K562 (cell line): ENCODE results near the gene HAUS5. TPM values are rescaled to one million over a fixed set of nuclear protein-coding genes. Genes with fewer than 3 reads are reported as not detected.

Source experiments
- ATF4 ChIP-seq: fragments of 450-650 bp; formaldehyde crosslinking; IDR thresholded peaks from 2 replicates; pipeline ENCODE4 v1.4.0; 2022; ENCODE audit warnings: mild to moderate bottlenecking, moderate library complexity
- HMG20A ChIP-seq: fragments of 450-650 bp; formaldehyde crosslinking; conservative IDR thresholded peaks from 2 replicates; pipeline ENCODE4 v1.4.0; 2020; ENCODE audit warnings: mild to moderate bottlenecking, mixed read lengths
- HNRNPK ChIP-seq: fragments of 200-400 bp; formaldehyde crosslinking; IDR thresholded peaks from one replicate; pipeline ENCODE4 v1.6.1; 2018; ENCODE audit warnings: mild to moderate bottlenecking, low read depth, low read length; ENCODE audit not compliant: poor library complexity, severe bottlenecking
- ID3 ChIP-seq, 2 experiments: fragments of 250-450 bp in 1 of 2; fragments of 450-650 bp in 1 of 2; sonication (Bioruptor Pico) in 1 of 2; IDR thresholded peaks; 2 replicates each; pipeline versions ENCODE4 v1.6.1 to v1.8.0; 2016 to 2021; ENCODE audit warnings: mild to moderate bottlenecking in 2 of 2, moderate library complexity in 2 of 2, missing compliant biosample characterization in 1 of 2, missing genetic modification characterization in 1 of 2
- KDM1A ChIP-seq, 2 experiments: fragments of 450-650 bp; IDR thresholded peaks; 2 replicates each; pipeline ENCODE4 v1.6.1; 2016; ENCODE audit warnings: mild to moderate bottlenecking in 2 of 2
- KHSRP ChIP-seq: fragments of 450-650 bp; IDR thresholded peaks from 2 replicates; pipeline ENCODE4 v1.6.1; 2017
- MCM3 ChIP-seq: fragments of 450-650 bp; IDR thresholded peaks from 2 replicates; pipeline ENCODE4 v1.6.1; 2016
- PHF20 ChIP-seq: fragments of 450-650 bp; IDR thresholded peaks from 2 replicates; pipeline ENCODE4 v1.6.1; 2018; ENCODE audit not compliant: partially characterized antibody
- PREB ChIP-seq: sonication (generic); formaldehyde crosslinking; IDR thresholded peaks from 2 replicates; pipeline ENCODE4 v1.8.1; 2023; ENCODE audit warnings: mild to moderate bottlenecking, missing genetic modification reagents
- RBFOX2 ChIP-seq: fragments of 200-400 bp; formaldehyde crosslinking; IDR thresholded peaks from 2 replicates; pipeline ENCODE4 v1.6.1; 2017; ENCODE audit warnings: low read depth, mild to moderate bottlenecking, low read length, moderate library complexity
- SMARCE1 ChIP-seq: fragments of 450-650 bp; IDR thresholded peaks from 2 replicates; pipeline ENCODE4 v1.7.1; 2016; ENCODE audit warnings: mild to moderate bottlenecking
- SRSF3 ChIP-seq: fragments of 200-400 bp; formaldehyde crosslinking; IDR thresholded peaks from 2 replicates; pipeline ENCODE4 v1.6.1; 2016; ENCODE audit warnings: mild to moderate bottlenecking, low read length, moderate library complexity; ENCODE audit not compliant: insufficient read depth
- ZFP30 ChIP-seq: fragments of 250-450 bp; sonication (Bioruptor Pico); IDR thresholded peaks from 2 replicates; pipeline ENCODE4 v1.8.0; 2022; ENCODE audit warnings: moderate library complexity, mild to moderate bottlenecking, inconsistent platforms, borderline replicate concordance
- ZNF263 ChIP-seq: sonication (generic); formaldehyde crosslinking; IDR thresholded peaks from 2 replicates; pipeline ENCODE4 v1.8.0; 2022; ENCODE audit warnings: mild to moderate bottlenecking, missing genetic modification reagents, borderline replicate concordance
- ZNF431 ChIP-seq: sonication (generic); formaldehyde crosslinking; IDR thresholded peaks from 2 replicates; pipeline ENCODE4 v1.8.0; 2022; ENCODE audit warnings: mild to moderate bottlenecking, missing genetic modification reagents
- ZNF586 ChIP-seq: fragments of 450-650 bp; formaldehyde crosslinking; conservative IDR thresholded peaks from 2 replicates; pipeline ENCODE4 v1.4.0; 2020; ENCODE audit warnings: mild to moderate bottlenecking, moderate library complexity
- ZNF644 ChIP-seq: fragments of 200-800 bp; sonication (Bioruptor generic); IDR thresholded peaks from 2 replicates; pipeline ENCODE4 v1.6.1; 2016; ENCODE audit warnings: low read depth, missing genetic modification characterization, missing compliant biosample characterization
- ZNF696 ChIP-seq: fragments of 250-450 bp; sonication (Bioruptor Pico); conservative IDR thresholded peaks from 2 replicates; pipeline ENCODE4 v1.4.0; 2020; ENCODE audit warnings: mild to moderate bottlenecking, moderate library complexity
- polyA plus RNA-seq, 8 experiments: library from polyadenylated mRNA; depleted of rRNA in 4 of 8; stranded (reverse) in 5 of 8; unstranded in 3 of 8; fragments of >200 nt; fragmentation: Nextera tagmentation in 2 of 8; fragmentation: Illumina TruSeq in 1 of 8; extraction: Ambion mirVana in 2 of 8; extraction: Trizol in 1 of 8; gene quantifications; 2 replicates each; pipeline versions ENCODE4 v1.2.1 to v1.2.3, GENCODE V29; 2011 to 2014; ENCODE audit warnings: inconsistent platforms in 1 of 8, missing spikeins in 1 of 8
- total RNA-seq, 7 experiments: library from RNA; depleted of rRNA in 6 of 7; stranded (reverse); fragments of >200 nt in 6 of 7; fragmentation: Illumina TruSeq in 2 of 7; extraction: Trizol in 2 of 7; gene quantifications; 2 replicates each; pipeline versions ENCODE4 v1.2.1 to v1.2.3, GENCODE V29; 2011 to 2021; ENCODE audit warnings: low replicate concordance in 1 of 7
- TF ChIP-seq, protein P1 (sequence below), 2 experiments: IDR thresholded peaks; 2 replicates each; pipeline ENCODE4 v1.6.1; 2011; ENCODE audit warnings: borderline replicate concordance in 1 of 2, control low read depth in 1 of 2, low read depth in 1 of 2, low read length in 1 of 2, mild to moderate bottlenecking in 1 of 2, mixed read lengths in 1 of 2, moderate library complexity in 1 of 2; ENCODE audit not compliant: insufficient read depth in 1 of 2, insufficient read length in 1 of 2, poor library complexity in 1 of 2, severe bottlenecking in 1 of 2; ENCODE audit errors: extremely low read depth in 1 of 2
- TF ChIP-seq, protein P2 (sequence below): fragments of 250-450 bp; sonication (Bioruptor Pico); IDR thresholded peaks from 2 replicates; pipeline ENCODE4 v1.4.0; 2020; ENCODE audit warnings: mild to moderate bottlenecking, moderate library complexity, borderline replicate concordance

HAUS5 gene
- total and polyA plus RNA-seq, 9 of the 15 experiments (the other 6 are each of a cell fraction or from before 2014, with no cell fraction given): 3.5 to 41.3 (median 14.2) TPM

DNA sequence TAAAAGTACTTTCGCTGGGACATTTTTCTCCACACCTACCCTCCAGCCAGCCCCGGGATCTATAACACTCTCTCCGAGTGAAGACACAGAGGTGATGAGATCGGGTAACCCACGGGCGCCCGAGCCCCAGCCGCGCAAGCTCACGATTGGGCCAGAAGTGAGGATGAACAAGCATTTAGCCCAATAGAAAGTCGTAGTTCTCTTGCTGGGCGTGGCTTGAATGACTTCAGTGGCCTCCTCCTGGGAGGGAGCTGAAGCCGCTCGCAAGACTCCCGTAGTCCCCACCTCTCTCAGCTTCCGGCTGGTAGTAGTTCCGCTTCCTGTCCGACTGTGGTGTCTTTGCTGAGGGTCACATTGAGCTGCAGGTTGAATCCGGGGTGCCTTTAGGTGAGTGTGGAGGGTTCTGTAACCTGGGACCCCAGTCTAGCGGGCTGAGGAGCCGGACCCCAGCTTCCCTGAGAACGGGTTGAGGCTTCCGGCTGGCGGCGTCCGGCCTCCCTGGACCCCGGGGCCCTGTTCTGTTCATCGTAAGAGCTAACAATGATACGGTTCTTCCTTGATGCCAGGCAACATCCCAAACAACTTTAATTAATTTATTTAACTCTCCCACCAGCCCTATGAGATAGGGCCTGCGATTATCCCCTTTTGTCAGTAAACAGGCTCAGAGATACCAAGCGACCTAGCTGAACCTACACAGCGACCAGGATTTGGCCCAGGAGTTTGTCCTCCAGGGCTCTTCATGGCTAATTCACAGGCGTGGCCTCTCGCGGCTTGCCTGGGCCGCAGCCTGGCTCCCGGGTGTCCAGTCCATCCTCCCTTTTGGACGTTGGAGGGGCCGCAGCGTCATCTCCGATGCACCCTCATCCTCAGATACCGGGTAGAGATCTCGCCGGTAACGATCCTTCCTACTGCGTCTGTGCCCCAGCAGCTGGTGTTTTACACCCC, 35.8 kb downstream of the HAUS5 start, which contains the start of gene COX6B1 (continued):
- TF ChIP-seq RBFOX2 (peak; percentile 81), PREB (no peak), ATF4 (CRISPR knock-in tag) (no peak), ZNF263 (CRISPR knock-in tag) (peak; percentile 39; the same call in 1 of the 2 replicates), SMARCE1 (no peak), ZNF586 (CRISPR knock-in tag) (no peak), HNRNPK (no peak), PHF20 (peak; percentile 78), ID3 (CRISPR knock-in tag; IDR thresholded peaks at IDR 0.05) (no peak), ID3 (tag; IDR thresholded peaks at IDR 0.05) (no peak), HMG20A (CRISPR knock-in tag) (no peak), KDM1A (IDR thresholded peaks at IDR 0.05) (no peak), SRSF3 (no peak), ZNF431 (no peak), KHSRP (no peak), MCM3 (no peak), ZNF696 (CRISPR knock-in tag) (no peak), ZNF644 (tag) (no peak), ZFP30 (CRISPR knock-in tag) (no peak)
- TF ChIP-seq, protein P1, sequence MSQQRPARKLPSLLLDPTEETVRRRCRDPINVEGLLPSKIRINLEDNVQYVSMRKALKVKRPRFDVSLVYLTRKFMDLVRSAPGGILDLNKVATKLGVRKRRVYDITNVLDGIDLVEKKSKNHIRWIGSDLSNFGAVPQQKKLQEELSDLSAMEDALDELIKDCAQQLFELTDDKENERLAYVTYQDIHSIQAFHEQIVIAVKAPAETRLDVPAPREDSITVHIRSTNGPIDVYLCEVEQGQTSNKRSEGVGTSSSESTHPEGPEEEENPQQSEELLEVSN (IDR thresholded peaks at IDR 0.05; ENCODE audit: borderline replicate concordance in 1 of 2, extremely low read depth in 1 of 2, insufficient read depth in 1 of 2, insufficient read length in 1 of 2, low read depth in 1 of 2, low read length in 1 of 2, poor library complexity in 1 of 2, severe bottlenecking in 1 of 2): peak; percentile 34 to 50
- TF ChIP-seq, protein P2, sequence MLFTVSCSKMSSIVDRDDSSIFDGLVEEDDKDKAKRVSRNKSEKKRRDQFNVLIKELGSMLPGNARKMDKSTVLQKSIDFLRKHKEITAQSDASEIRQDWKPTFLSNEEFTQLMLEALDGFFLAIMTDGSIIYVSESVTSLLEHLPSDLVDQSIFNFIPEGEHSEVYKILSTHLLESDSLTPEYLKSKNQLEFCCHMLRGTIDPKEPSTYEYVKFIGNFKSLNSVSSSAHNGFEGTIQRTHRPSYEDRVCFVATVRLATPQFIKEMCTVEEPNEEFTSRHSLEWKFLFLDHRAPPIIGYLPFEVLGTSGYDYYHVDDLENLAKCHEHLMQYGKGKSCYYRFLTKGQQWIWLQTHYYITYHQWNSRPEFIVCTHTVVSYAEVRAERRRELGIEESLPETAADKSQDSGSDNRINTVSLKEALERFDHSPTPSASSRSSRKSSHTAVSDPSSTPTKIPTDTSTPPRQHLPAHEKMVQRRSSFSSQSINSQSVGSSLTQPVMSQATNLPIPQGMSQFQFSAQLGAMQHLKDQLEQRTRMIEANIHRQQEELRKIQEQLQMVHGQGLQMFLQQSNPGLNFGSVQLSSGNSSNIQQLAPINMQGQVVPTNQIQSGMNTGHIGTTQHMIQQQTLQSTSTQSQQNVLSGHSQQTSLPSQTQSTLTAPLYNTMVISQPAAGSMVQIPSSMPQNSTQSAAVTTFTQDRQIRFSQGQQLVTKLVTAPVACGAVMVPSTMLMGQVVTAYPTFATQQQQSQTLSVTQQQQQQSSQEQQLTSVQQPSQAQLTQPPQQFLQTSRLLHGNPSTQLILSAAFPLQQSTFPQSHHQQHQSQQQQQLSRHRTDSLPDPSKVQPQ: no peak
